ENCODE measurements around the gene SOX13.

DNA sequence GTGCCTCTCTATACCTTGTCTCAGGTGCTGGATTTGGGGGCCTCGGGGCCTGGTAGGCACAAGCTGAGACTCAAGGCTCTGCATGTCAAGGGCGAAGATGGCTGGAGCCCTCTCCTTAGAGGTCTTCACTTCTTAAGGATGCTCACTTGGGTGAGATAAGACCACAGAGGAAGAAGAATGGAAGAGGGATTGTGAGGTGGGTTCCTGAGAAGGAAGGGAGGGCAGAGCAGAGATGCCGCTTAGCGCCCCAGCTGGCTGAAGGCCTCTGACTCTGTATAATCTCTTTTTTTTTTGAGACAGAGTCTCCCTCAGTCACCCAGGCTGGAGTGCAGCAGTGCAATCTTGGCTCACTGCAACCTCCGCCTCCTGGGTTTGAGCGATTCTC lies 32.2 kb downstream of the SOX13 start:
- TF ChIP-seq CTCF (IDR thresholded peaks at IDR 0.05 in 4 of 5, conservative IDR thresholded peaks at IDR 0.05 in 1 of 5) (no peak), POLR2A (IDR thresholded peaks at IDR 0.05) (no peak)

Measured in gastrocnemius medialis (tissue), 4 donors.